Inferior parietal cortex (tissue), 1 donor: Measurements from ENCODE around the gene EIF3L.
"Not testable (repeated sequence)": the region's sequence is repeated elsewhere in the genome, so short reads cannot be mapped to it uniquely, and the experiment has no call there.

Source experiments
- DNase-seq: peaks from one replicate; pipeline ENCODE4 v3.0.0-alpha.2; 2016; ENCODE audit errors: extremely low spot score

EIF3L gene

GRCh38 chr22:37849089-37849751 is at the start of gene EIF3L:
EIF3L (plus strand) TSS chr22:37849419; CDS start chr22:37849450, 31 bp downstream.
- DNase-seq = peak; percentile 95

DNA sequence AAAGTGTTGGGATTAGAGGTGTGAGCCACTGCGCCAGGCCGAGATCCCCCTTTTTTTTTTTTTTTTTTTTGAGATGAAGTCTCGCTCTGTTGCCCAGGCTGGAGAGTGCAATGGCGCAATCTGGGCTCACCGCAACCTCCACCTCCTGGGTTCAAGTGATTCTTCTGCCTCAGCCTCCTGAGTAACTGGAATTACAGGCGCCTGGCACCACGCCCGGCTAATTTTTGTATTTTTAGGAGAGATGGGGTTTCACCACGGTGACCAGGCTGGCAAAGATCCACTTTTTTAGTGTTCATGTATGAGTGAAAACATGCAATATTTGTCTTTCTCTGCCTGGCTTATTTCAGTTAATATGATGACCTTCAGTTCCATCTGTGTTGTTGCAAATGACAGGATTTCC is 49.2 kb upstream of the EIF3L start:
- not testable (repeated sequence) for DNase-seq

DNA sequence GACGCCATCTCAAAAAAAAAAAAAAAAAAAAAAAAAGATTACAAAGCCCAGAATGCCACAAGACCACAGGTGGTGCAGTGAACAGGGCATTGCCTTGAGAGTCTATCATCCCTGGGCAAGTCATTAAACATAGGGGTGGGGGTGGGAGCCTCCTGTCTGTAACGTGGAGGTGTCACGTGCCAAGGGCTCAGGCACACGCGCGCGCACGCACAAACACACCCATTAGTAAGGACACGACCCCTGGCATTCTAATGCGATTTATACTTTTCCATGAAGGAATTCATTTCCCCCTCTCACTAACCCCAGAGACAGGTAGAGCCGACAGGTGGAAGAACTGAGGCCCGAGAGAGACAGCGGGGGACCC is 47.3 kb upstream of the EIF3L start:
- DNase-seq = no peak

GRCh38 chr22:37802310-37803194 is 46.7 kb upstream of the EIF3L start:
- DNase-seq = peak; percentile 32

DNA sequence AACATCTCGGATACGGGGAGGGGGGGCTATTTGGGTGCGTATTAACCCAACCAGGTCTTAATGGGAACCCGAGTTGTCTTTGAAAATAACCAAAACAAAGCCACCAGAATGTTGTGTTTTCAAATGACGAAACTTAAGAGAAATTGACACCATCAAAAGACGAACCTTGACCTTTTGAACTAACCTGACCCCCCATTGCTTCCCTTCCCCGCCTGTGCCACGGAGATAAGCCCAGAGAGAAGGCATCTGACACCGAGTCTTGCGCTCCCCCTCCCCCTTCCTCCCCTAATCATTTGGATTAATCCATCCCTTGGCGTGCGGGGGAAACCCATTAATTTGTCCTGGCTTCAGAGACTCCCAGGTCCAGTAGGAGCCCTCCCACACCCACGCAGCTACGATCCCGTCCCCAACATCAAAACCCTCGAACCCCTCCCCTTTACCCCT is 46.0 kb upstream of the EIF3L start:
- no peak for DNase-seq

DNA sequence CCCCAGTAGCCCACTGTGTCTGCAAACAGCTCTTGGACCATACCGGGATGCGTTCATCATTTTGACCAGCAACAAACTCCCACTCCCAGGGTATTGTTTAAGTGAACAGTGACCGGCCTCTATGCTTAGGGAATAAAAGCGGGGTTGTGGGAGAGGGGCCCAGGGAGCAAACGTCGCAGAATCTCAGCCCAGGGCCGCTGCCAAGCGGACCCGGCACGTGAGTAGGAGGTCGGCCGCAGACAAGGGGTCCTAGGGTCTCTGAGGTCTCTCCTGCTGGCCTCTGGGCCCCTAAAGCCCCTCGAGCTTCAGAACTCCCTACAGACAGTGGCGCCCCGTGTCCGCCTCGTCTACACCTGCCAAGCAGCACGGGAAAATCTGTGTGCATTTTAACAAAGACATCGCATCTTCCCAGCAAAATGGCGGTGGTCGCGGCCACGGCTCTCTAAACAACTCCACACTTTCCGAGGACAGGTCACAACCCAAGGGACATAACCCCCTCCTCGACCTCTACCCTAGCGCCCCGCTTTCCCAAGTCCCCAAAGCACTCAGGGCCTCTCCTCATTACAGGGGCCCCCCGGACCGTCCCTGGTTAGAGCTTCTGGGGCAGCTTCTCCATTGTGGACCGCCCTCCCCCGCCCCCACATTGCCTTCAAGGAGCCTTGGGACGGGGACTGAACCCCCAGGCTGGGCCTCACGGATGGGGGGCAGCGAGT is 45.4 kb upstream of the EIF3L start:
- no peak for DNase-seq

DNA sequence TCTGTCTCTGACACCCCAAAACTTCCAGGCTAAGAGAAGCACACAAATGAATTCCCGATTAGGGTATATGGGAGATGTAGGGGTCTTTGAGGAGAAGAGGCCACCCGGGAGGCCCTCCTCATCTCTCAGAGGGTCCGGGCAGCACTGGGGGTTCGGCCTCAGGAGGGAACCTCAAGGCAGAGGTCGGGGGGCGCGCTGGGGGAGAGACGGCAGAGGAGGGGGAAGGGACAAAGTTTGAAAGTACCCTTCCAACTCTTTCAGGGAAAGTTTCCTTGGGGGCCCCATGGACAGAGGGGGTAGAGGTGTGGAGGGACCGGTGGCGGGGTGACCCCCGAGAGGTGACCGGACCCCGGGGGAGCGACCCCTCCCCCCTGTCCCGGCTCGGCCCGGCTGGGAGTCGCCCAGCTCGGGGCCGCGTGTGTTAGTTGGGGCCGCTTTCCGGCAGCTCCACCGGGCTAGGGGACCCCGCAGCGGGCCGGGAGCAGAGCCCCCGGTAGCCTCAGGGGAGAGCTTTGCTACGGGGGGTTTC is 44.8 kb upstream of the EIF3L start:
- no peak for DNase-seq

DNA sequence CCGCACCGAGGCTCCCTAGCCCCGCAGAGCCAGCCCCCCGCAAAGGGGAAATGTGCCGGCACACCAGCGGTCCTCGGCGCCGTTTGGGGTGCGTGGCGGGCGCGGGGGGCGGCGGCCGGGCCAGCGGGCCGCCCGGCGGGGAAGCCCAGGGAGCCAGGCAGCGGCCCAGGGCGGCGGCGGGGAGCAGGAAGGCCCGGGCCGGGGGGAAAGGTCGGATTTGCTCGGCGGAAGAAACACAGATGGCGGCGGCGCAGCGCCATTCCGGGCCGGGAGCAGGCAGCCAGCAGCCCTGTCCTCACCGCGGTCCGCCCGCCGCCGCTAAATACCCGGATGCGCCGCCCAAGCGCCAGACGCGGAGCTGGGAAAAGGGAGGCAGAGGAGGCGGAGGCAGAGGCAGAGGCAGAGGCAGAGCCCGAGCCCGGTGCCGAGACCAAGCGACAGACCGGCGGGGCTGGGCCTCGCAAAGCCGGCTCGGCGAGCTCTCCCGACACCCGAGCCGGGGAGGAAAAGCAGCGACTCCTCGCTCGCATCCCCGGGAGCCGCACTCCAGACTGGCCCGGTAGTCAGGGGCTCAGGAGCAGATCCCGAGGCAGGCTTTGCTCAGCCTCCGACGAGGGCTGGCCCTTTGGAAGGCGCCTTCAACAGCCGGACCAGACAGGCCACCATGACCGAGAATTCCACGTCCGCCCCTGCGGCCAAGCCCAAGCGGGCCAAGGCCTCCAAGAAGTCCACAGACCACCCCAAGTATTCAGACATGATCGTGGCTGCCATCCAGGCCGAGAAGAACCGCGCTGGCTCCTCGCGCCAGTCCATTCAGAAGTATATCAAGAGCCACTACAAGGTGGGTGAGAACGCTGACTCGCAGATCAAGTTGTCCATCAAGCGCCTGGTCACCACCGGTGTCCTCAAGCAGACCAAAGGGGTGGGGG is 44.1 kb upstream of the EIF3L start:
- DNase-seq = peak; percentile 74

DNA sequence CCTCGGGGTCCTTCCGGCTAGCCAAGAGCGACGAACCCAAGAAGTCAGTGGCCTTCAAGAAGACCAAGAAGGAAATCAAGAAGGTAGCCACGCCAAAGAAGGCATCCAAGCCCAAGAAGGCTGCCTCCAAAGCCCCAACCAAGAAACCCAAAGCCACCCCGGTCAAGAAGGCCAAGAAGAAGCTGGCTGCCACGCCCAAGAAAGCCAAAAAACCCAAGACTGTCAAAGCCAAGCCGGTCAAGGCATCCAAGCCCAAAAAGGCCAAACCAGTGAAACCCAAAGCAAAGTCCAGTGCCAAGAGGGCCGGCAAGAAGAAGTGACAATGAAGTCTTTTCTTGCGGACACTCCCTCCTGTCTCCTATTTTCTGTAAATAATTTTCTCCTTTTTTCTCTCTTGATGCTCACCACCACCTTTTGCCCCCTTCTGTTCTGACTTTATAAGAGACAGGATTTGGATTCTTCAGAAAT is 43.4 kb upstream of the EIF3L start:
- no peak for DNase-seq

GRCh38 chr22:37806409-37807333 is 42.5 kb upstream of the EIF3L start:
- DNase-seq = no peak

- DNase-seq = peak; percentile 86
These were observed 41.6 kb upstream of the EIF3L start, which contains the start of gene GCAT for GRCh38 chr22:37807410-37808293. GCAT (plus strand) TSS chr22:37807934; CDS start chr22:37807968, 34 bp downstream.

DNA sequence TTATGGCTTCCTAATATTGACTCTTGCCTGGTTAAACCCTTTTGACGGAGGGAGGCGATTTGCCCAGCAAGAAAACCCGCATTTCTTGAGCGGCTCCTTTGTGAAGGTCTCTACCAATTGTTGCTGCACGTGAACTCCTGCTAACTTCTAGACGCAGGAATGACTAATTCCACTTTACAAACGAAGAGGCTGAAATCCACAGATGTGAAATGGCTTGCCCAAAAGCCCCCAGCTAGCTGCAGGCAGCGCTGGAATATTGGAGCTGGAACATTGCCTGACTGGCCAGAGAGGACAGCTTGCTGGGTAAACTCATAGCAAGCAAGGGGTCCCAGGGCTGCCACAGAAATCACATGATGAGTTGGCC is 40.9 kb upstream of the EIF3L start:
- DNase-seq = no peak

GRCh38 chr22:37809672-37810333 is 39.4 kb upstream of the EIF3L start:
- DNase-seq = no peak

- DNase-seq = no peak
These were observed 37.4 kb upstream of the EIF3L start for GRCh38 chr22:37811867-37812266.

DNA sequence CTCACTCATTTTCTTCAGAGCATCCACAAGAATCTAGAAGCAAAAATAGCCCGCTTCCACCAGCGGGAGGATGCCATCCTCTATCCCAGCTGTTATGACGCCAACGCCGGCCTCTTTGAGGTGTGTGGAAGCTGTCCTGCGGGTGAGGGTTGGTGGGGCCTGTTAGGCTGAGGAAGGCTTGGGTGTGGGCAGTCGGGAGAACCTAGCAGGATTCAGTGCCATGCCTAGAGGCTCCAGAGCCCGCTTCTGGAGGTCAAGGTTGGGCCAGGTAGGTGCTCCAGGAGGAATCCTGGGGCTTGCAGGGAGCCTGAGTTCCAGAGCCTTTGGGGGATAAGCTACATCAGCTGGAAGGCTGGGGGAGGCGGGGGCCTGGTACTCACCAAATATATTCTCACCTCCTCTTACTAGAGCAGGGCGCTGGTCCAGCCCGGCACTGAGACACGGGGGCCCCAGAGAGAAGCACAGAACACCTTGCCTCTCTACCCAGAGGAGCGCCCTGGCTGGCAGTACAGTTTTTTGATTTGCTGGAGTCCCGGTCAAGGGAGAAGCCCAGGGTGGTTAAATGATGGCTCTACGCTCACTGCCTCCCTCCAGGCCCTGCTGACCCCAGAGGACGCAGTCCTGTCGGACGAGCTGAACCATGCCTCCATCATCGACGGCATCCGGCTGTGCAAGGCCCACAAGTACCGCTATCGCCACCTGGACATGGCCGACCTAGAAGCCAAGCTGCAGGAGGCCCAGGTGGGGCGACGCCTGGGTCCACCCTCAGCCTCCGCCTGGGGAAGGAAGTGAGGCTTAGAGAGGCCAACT is 36.1 kb upstream of the EIF3L start:
- DNase-seq = no peak

GRCh38 chr22:37815593-37815992 is 33.6 kb upstream of the EIF3L start:
- DNase-seq = no peak

DNA sequence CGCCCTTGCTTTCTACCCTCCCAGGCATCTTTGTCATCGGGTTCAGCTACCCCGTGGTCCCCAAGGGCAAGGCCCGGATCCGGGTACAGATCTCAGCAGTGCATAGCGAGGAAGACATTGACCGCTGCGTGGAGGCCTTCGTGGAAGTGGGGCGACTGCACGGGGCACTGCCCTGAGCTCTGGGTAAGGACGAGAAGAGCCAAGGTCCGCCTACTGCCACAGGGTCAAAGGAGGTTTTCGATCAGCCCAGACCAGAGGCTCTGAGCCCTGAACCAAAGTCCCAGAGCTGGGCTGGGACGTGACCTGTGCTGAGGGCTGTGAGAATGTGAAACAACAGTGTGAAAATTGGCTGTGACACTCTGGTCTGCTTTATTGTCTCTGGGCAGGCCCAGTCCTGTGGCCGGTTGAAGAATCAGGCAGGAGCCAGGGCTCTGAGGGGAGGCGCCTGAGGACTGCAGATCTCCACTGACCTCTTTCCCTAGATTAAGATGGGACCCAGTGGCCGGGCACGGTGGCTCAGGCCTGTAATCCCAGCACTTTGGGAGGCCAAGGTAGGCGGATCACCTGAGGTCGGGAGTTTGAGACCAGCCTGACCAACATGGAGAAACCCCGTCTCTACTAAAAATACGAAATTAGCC is 32.6 kb upstream of the EIF3L start:
- no peak for DNase-seq
